GM19328 (cell line): ENCODE measurements around the gene ALAS1.
A peak's percentile ranks its signal among the peaks of the same experiment; 100 is the strongest.
"Not testable (repeated sequence)": the region's sequence is repeated elsewhere in the genome, so short reads cannot be mapped to it uniquely, and the experiment has no call there.

ENCODE experiments used
- ATAC-seq: cut with Tn5 transposase; IDR thresholded peaks from one replicate; pipeline ENCODE4 v1.9.1; 2021; ENCODE audit warnings: mild to moderate bottlenecking, moderate library complexity; ENCODE audit not compliant: unreplicated experiment

ALAS1 gene

GRCh38 chr3:52197842-52198625 lies at the start of gene ALAS1:
Gene ALAS1, plus strand, starts transcription at chr3:52198160. Its CDS starts 1,082 bp downstream, at chr3:52199242.
- ATAC-seq: peak; percentile 68

- no peak for ATAC-seq
Observed at GRCh38 chr3:52149021-52149420, 48.9 kb upstream of the ALAS1 start.

GRCh38 chr3:52149726-52150125 lies 48.2 kb upstream of the ALAS1 start:
- ATAC-seq: no peak

GRCh38 chr3:52150357-52150756 lies 47.6 kb upstream of the ALAS1 start:
- no peak for ATAC-seq

GRCh38 chr3:52150860-52151259 lies 47.1 kb upstream of the ALAS1 start:
- no peak for ATAC-seq

GRCh38 chr3:52151991-52152390 lies 46.0 kb upstream of the ALAS1 start:
- not testable (repeated sequence) for ATAC-seq

- no peak for ATAC-seq
Observed at GRCh38 chr3:52153389-52154096, 44.4 kb upstream of the ALAS1 start.

GRCh38 chr3:52154135-52155094 lies 43.5 kb upstream of the ALAS1 start, which contains the start of gene POC1A:
Gene POC1A, minus strand, starts transcription at chr3:52154423. Its CDS starts 51 bp downstream, at chr3:52154372.
- ATAC-seq: peak; percentile 76

GRCh38 chr3:52155912-52156311 lies 42.0 kb upstream of the ALAS1 start:
- ATAC-seq: no peak

- no peak for ATAC-seq
Observed at GRCh38 chr3:52159503-52159902, 38.5 kb upstream of the ALAS1 start.

- ATAC-seq: no peak
Observed at GRCh38 chr3:52162250-52162872, 35.6 kb upstream of the ALAS1 start.

- ATAC-seq: no peak
Observed at GRCh38 chr3:52167240-52167639, 30.7 kb upstream of the ALAS1 start.

- ATAC-seq: not testable (repeated sequence)
Observed at GRCh38 chr3:52170217-52170616, 27.7 kb upstream of the ALAS1 start.

GRCh38 chr3:52171514-52172261 lies 26.3 kb upstream of the ALAS1 start:
- ATAC-seq: no peak

GRCh38 chr3:52172262-52172757 lies 25.6 kb upstream of the ALAS1 start:
- ATAC-seq: no peak

- ATAC-seq: no peak
Observed at GRCh38 chr3:52173101-52173500, 24.9 kb upstream of the ALAS1 start.

- ATAC-seq: no peak
Observed at GRCh38 chr3:52174896-52175295, 23.1 kb upstream of the ALAS1 start.

- ATAC-seq: no peak
Observed at GRCh38 chr3:52175416-52176179, 22.4 kb upstream of the ALAS1 start.

- no peak for ATAC-seq
Observed at GRCh38 chr3:52176180-52176752, 21.7 kb upstream of the ALAS1 start.
